OCI-LY7 (cell line): ENCODE results near the gene FHIT. TPM values are rescaled to one million over a fixed set of nuclear protein-coding genes. Genes with fewer than 3 reads are reported as not detected.

Source experiments
- BruUV-seq: library from RNA; stranded (reverse); fragments of 400-500 nt; replicated peaks from 2 replicates; lab custom pipeline; 2021; lab: Mats Ljungman, UMichigan
- CTCF ChIA-PET: fragments of 300-600 bp; sonication (Branson Sonifier 250); formaldehyde crosslinking; loops from one replicate; lab custom pipeline; 2022; ENCODE audit warnings: antibody characterized with exemption; ENCODE audit not compliant: unreplicated experiment; lab: Charles Lee
- POLR2A ChIA-PET: fragments of 300-600 bp; sonication (Branson Sonifier 250); formaldehyde crosslinking; loops from one replicate; lab custom pipeline; 2022; ENCODE audit warnings: antibody characterized with exemption; lab: Charles Lee
- DNase-seq: peaks from one replicate; pipeline ENCODE4 v3.0.0-alpha.2; 2015; ENCODE audit warnings: low spot score
- H2AFZ ChIP-seq: fragments of 200-600 bp; sonication (generic), shearing (Covaris generic); 2 replicates; pipeline ENCODE4 v1.6.1; 2014; ENCODE audit warnings: mild to moderate bottlenecking, antibody characterized with exemption, low read length, moderate library complexity
- H3K27ac ChIP-seq: fragments of 200-600 bp; sonication (generic); 2 replicates; pipeline ENCODE4 v1.5.1; 2014; ENCODE audit warnings: mixed run types, low read depth, mild to moderate bottlenecking, moderate library complexity, low read length, inconsistent platforms; ENCODE audit not compliant: poor library complexity, severe bottlenecking
- H3K36me3 ChIP-seq: fragments of 200-600 bp; sonication (generic); 2 replicates; pipeline ENCODE4 v1.6.1; 2014; ENCODE audit warnings: mild to moderate bottlenecking, antibody characterized with exemption, low read length, moderate library complexity, mixed read lengths; ENCODE audit not compliant: insufficient read depth
- H3K4me1 ChIP-seq: fragments of 200-600 bp; sonication (generic); 2 replicates; pipeline ENCODE4 v1.5.1; 2014; ENCODE audit warnings: mild to moderate bottlenecking, low read length; ENCODE audit not compliant: insufficient read depth, poor library complexity, severe bottlenecking
- H3K4me2 ChIP-seq: fragments of 200-600 bp; sonication (generic); 2 replicates; pipeline ENCODE4 v1.6.1; 2014; ENCODE audit warnings: mild to moderate bottlenecking, low read length
- H3K4me3 ChIP-seq: fragments of 200-600 bp; sonication (generic); 2 replicates; pipeline ENCODE4 v1.5.1; 2014; ENCODE audit warnings: mild to moderate bottlenecking, low read depth, low read length; ENCODE audit not compliant: poor library complexity, severe bottlenecking
- H3K79me2 ChIP-seq: fragments of 200-600 bp; sonication (generic); 2 replicates; pipeline ENCODE4 v1.6.1; 2016; ENCODE audit warnings: low read depth, mild to moderate bottlenecking, low read length, moderate library complexity, mixed read lengths; ENCODE audit not compliant: insufficient read depth
- H3K9me2 ChIP-seq: fragments of 200-600 bp; sonication (generic); 2 replicates; pipeline ENCODE4 v1.6.1; 2016; ENCODE audit warnings: mild to moderate bottlenecking, low read length, mixed read lengths; ENCODE audit not compliant: insufficient read depth
- H3K9me3 ChIP-seq: fragments of 200-600 bp; sonication (generic); 2 replicates; pipeline ENCODE4 v1.6.1; 2014; ENCODE audit warnings: mild to moderate bottlenecking, mixed run types, low read length, mixed read lengths
- H4K20me1 ChIP-seq: fragments of 200-600 bp; sonication (generic); 2 replicates; pipeline ENCODE4 v1.6.1; 2014; ENCODE audit warnings: mild to moderate bottlenecking, antibody characterized with exemption, low read length, moderate library complexity, mixed read lengths; ENCODE audit not compliant: insufficient read depth
- EZH2phosphoT487 ChIP-seq: fragments of 200-600 bp; sonication (generic); IDR thresholded peaks from 2 replicates; pipeline ENCODE4 v1.6.1; 2018; ENCODE audit warnings: low read depth, borderline replicate concordance, mild to moderate bottlenecking, mixed run types, antibody characterized with exemption, low read length, moderate library complexity, mixed read lengths
- intact Hi-C: fragments of 100-400 bp; cut with micrococcal nuclease; formaldehyde crosslinking; loops from one replicate; pipeline ENCODE4 v1.10.0; 2022; ENCODE audit not compliant: unreplicated experiment
- total RNA-seq, 2 experiments: library from RNA; depleted of rRNA in 1 of 2; stranded (reverse); fragments of >200 nt in 1 of 2; shearing (Covaris generic) in 1 of 2; gene quantifications; 2 replicates each; pipeline ENCODE4 v1.2.3, GENCODE V29; 2014 to 2022
- TF ChIP-seq, protein P1 (sequence below): fragments of 200-600 bp; sonication (generic); conservative IDR thresholded peaks from 2 replicates; pipeline ENCODE4 v1.5.1; 2014; ENCODE audit warnings: mild to moderate bottlenecking, antibody characterized with exemption, low read length, moderate library complexity, mixed read lengths

FHIT gene
- total RNA-seq, 2 experiments from 2014 or later: 5.0 to 10.9 TPM

GRCh38 chr3:60932170-60932569 lies 319.1 kb downstream of the FHIT start:
- Histone ChIP-seq H3K27ac (no peak overlapping the region), H3K4me2 (no peak overlapping the region), H4K20me1 (no peaks in the 10 kb centered on the region), H3K9me3 (no peaks in the 10 kb centered on the region), H3K36me3 (no peaks in the 10 kb centered on the region), H2AFZ (no peak overlapping the region), H3K4me1 (no peaks in the 10 kb centered on the region), H3K79me2 (no peaks in the 10 kb centered on the region), H3K4me3 (no peak overlapping the region), H3K9me2 (no peaks in the 10 kb centered on the region)
- ChIA-PET POLR2A (interaction anchor here (0.6 kb wide), 1 partner anchor 911 kb away, joined by 3 read pairs; no protein-coding TSS in a partner anchor), CTCF (no interaction called here)
- BruUV-seq: no TSS peak
- DNase-seq: no peak
- TF ChIP-seq, protein P1, sequence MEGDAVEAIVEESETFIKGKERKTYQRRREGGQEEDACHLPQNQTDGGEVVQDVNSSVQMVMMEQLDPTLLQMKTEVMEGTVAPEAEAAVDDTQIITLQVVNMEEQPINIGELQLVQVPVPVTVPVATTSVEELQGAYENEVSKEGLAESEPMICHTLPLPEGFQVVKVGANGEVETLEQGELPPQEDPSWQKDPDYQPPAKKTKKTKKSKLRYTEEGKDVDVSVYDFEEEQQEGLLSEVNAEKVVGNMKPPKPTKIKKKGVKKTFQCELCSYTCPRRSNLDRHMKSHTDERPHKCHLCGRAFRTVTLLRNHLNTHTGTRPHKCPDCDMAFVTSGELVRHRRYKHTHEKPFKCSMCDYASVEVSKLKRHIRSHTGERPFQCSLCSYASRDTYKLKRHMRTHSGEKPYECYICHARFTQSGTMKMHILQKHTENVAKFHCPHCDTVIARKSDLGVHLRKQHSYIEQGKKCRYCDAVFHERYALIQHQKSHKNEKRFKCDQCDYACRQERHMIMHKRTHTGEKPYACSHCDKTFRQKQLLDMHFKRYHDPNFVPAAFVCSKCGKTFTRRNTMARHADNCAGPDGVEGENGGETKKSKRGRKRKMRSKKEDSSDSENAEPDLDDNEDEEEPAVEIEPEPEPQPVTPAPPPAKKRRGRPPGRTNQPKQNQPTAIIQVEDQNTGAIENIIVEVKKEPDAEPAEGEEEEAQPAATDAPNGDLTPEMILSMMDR: no peak
- TF ChIP-seq EZH2phosphoT487: no peak
- intact Hi-C loops: no loop called here

GRCh38 chr3:60931452-60931851 lies 319.8 kb downstream of the FHIT start:
- no peaks in the 10 kb centered on the region for H3K79me2 ChIP-seq
- no peaks in the 10 kb centered on the region for H4K20me1 ChIP-seq
- H3K9me2 ChIP-seq: no peaks in the 10 kb centered on the region
- H3K4me3 ChIP-seq: no peak overlapping the region
- BruUV-seq: no TSS peak
- POLR2A ChIA-PET: interaction anchor here (0.6 kb wide), 1 partner anchor 912 kb away, joined by 3 read pairs; no protein-coding TSS in a partner anchor
- intact Hi-C loops: no loop called here
- H3K36me3 ChIP-seq: no peaks in the 10 kb centered on the region
- no peak for DNase-seq
- H3K4me1 ChIP-seq: no peaks in the 10 kb centered on the region
- H3K9me3 ChIP-seq: no peaks in the 10 kb centered on the region
- CTCF ChIA-PET: no interaction called here
- no peak for TF ChIP-seq EZH2phosphoT487
- TF ChIP-seq, protein P1: no peak
- H3K4me2 ChIP-seq: no peak overlapping the region
- no peak overlapping the region for H3K27ac ChIP-seq
- H2AFZ ChIP-seq: no peak overlapping the region

DNA sequence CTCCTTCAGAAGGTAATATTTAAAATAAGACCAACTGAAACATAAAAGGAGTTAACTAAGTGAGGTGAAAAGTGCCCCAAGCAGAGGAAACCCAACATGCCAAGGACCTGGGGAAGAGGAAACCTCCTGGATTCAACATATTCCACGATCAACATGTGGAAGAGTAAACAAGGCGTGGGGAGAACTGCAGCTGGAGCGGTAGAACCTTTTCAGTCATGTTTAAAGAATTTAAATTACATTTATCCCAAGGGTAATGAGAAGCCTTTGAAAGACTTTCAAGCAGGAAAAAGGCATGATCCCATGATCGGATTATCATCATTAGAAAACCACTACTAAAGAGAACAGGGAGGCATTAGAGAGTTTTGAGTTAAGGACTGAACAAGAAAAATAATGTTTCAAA lies 330.7 kb downstream of the FHIT start:
- intact Hi-C loops: no loop called here
- no peaks in the 10 kb centered on the region for H3K9me2 ChIP-seq
- H2AFZ ChIP-seq: no peak overlapping the region
- TF ChIP-seq, protein P1: no peak
- no peak for TF ChIP-seq EZH2phosphoT487
- no peaks in the 10 kb centered on the region for H3K79me2 ChIP-seq
- H3K36me3 ChIP-seq: no peaks in the 10 kb centered on the region
- DNase-seq: no peak
- no peaks in the 10 kb centered on the region for H4K20me1 ChIP-seq
- no peak overlapping the region for H3K4me2 ChIP-seq
- H3K4me1 ChIP-seq: no peaks in the 10 kb centered on the region
- POLR2A ChIA-PET: no interaction called here
- H3K9me3 ChIP-seq: no peaks in the 10 kb centered on the region
- H3K27ac ChIP-seq: no peak overlapping the region
- BruUV-seq: no TSS peak
- no peak overlapping the region for H3K4me3 ChIP-seq
- CTCF ChIA-PET: no interaction called here
